ENCODE data around the gene NHLRC3.
"Not testable (repeated sequence)": the region's sequence is repeated elsewhere in the genome, so short reads cannot be mapped to it uniquely, and the experiment has no call there.

The NHLRC3 gene, protein sequence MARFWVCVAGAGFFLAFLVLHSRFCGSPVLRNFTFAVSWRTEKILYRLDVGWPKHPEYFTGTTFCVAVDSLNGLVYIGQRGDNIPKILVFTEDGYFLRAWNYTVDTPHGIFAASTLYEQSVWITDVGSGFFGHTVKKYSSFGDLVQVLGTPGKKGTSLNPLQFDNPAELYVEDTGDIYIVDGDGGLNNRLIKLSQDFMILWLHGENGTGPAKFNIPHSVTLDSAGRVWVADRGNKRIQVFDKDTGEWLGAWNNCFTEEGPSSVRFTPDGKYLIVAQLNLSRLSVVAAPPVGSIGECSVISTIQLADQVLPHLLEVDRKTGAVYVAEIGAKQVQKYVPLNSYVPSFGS

DNA sequence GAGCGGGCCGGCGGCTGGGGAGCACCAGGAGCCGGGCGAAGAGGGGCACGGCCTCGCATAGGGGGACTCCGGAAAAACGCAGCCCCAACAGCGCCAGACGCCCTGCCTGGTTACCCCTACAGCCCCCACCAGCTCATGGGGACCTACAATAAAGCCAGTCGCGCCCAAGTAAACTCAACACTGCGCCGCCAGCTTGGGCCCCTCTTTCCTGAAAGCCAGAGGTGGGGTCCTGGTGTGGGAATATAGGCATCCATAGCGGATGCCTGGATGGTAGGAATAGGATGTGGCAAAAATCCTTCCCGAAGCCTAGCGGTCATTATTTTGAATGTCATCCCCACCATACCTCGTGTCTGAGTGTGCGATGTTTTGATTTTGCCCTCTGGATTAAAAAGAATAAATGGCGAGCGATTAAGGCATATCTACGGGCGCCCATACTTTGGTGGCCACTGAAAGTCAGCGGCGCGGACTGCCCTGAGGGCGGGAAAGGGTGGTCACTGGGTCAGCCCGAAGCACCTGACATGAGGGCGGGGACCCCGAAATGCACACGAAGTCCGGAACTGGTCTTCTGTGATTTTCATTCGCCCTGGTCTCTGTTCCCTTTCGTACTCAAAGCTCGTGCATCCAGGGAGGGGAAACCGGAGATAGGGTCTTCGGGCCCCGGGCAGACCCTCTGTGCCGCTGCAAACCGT lies at the start of gene NHLRC3, which contains the start of gene PROSER1:
Gene NHLRC3 (plus strand): TSS at position 577 of the 689 bp plus-strand sequence. CDS start 184 bp downstream, outside the sequence.
Gene PROSER1 (minus strand): TSS at position 210 of the 689 bp plus-strand sequence. CDS start 847 bp downstream, outside the sequence.
- DNase-seq = peak; percentile 26

DNA sequence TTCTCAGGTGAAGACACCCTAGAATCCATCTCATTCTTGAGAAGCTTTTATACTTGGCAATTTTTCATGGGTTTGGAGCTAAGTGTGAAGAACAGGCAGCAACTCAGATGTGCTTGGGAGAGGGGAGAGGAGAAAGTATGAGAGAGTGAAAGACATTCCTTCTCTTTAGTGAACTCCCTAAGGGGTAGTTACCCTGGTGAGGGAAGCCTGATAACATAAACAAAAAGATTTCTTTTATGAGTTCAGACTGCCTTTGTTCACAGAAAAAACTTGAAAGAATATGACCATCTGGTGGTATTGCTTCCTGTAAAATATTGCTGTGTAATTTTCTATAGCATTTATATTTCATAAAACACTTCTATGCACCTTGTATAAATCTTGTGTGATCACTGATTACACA lies 47.6 kb upstream of the NHLRC3 start, which contains the start of gene STOML3:
Gene STOML3 (minus strand): TSS at position 139 of the 400 bp plus-strand sequence. CDS start 110 bp downstream, at position 29.
- DNase-seq = no peak

DNA sequence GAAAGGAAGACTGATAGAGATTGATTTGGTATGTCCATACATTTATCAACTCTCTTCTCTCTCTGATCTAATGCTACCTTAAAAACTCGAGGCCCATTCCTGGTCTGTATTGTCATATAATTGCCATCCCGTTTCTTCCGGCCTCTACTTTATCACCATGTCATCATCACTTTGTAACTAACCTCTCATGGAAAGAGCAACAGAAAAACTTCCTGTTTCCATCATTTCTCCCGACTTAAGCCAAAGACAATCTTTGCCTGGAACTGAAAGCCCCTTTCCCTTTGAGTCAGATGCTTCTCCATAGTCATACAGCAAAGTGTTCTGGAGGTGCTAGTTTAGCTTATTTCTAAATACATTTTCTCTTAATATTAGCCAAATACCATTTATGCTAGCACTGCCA lies 44.9 kb upstream of the NHLRC3 start:
- no peak for DNase-seq

DNA sequence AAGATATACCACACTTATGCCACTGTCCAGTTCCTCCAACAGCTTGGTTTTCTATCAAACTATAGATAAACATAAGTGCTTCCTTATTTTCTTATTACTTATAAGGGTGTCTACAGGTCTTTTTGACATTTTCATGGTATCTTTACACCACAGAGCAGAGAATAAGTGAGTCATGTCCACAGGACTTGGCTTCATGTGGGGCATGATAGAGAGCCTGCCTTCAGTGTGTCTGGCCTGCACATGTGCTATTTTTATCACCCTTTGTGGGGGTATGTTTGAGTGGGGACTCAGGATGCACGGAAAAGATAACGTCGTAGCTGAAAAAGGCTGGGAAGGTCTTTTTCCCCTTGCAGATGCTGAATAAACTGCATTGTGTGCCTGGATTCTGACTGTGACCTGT lies 39.5 kb upstream of the NHLRC3 start:
- no peak for DNase-seq

DNA sequence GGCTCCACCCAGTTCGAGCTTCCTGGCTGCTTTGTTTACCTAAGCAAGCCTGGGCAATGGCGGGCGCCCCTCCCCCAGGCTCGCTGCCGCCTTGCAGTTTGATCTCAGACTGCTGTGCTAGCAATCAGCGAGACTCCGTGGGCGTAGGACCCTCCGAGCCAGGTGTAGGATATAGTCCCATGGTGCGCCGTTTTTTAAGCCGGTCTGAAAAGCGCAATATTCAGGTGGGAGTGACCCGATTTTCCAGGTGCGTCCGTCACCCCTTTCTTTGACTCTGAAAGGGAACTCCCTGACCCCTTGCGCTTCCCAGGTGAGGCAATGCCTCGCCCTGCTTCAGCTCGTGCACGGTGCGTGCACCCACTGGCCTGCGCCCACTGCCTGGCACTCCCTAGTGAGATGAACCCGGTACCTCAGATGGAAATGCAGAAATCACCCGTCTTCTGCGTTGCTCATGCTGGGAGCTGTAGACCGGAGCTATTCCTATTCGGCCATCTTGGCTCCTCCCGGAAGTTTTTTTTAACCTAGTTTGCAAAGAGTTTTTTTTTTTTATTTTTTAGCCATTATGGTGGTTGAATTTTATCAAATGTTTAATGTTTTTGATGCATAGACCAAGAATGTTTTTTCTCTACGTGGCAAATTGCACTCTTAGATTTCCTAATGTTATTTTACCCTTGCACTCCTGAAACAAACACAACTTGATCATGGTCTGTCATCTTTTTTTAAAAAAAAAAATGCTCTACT lies 31.7 kb upstream of the NHLRC3 start:
- DNase-seq = not testable (repeated sequence)

DNA sequence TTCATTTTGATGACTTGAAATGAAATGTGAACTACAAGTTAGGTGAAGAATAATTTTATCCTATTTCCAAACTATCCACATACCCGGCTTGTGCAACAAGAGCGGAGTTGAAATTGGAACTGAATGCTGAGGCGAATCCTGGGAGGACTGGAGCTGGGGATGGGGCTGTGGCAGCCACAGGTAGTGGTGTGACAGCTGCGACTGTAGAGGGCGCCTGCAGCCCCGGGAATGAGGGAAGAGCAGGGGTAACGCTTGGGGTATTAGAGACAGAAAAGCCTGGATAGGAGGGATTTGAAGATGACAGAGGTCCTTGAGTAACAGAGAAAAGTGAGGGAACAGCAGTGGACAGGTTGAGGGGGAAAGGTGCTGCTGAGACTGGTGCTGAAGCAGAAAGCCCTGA lies 25.6 kb upstream of the NHLRC3 start:
- DNase-seq = no peak

DNA sequence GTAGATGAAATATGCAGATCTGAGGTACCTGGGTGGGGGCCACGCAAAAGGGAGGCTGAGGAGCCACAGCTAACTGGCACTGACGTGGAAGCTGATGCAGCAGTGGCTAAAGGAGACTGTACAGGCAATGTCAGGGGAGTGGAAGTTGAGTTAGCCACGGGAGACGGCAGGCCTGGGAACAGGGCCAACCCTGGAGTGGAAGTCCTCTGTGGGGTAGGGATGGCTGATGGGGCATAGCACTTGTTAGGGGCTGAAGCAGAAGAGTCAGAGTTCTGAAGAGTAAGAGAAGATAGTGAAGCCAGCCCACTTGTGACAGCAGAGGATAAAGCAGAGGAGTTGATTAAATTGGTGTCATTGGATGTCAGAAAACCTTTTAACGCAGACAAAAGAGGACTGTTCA lies 24.8 kb upstream of the NHLRC3 start:
- no peak for DNase-seq

DNA sequence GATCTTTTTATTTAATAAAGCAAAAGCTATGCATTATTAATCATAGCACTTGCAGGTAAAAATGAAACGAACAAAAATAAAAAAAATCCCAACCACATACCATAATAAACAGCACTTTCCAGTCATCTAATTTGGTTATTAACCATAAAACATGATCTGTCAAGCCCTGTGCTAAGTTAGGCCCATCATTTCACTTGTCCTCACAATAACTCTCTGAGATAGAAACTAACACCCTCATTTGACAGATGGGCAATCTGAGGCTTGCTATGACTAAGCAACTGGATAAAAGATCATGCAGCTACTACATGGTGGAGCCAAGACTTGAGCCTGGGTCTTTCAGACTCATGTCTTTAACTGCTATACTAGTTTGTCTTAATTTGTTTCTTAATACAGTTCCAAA lies 22.2 kb upstream of the NHLRC3 start:
- DNase-seq = no peak

DNA sequence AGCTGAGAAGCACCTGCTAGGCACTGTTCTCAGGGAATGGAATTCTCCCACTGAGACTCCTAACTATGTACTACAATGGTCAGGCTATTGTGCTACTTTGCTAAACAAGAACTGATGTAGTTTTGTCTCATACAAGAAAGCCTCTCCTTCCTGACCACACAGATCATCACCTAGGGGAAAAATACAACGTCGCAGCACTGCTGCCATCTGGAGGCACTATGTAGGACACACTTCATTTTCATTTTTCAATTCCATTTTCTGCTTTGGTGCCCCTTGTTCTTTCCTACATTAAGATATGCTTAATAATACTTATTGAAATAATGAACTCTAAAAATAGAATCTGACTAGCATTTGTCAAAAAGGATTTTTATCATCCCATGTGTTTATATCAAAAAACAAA lies 21.5 kb upstream of the NHLRC3 start:
- no peak for DNase-seq

DNA sequence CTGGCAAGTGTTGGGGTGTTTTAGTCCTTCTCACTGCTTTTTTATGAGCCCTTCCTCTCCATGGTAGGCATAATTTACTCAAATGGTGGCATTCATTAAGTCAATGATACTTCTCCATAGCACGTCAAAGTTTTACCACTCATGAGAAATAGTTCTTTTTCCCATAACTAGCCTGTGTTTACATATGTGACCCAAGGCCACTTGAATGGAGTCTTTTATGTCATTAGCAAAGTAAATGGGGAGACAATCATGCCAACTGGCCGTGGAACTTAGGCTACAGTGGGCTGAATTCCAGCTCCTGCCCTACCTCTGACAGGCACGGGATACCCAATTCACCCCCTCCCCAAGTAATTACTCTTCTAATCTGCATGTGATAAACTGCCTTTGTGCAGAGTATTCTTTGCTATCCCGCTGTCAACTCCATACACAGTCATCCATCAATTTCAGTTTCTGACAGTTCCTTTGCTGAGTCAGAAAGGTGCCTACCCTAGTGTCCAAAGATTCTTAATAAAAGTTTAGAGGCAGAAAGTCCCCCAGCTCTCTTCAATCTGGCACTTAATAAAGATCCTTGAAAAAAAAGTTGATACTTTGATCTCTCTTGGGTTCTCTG lies 17.3 kb upstream of the NHLRC3 start:
- DNase-seq = no peak

DNA sequence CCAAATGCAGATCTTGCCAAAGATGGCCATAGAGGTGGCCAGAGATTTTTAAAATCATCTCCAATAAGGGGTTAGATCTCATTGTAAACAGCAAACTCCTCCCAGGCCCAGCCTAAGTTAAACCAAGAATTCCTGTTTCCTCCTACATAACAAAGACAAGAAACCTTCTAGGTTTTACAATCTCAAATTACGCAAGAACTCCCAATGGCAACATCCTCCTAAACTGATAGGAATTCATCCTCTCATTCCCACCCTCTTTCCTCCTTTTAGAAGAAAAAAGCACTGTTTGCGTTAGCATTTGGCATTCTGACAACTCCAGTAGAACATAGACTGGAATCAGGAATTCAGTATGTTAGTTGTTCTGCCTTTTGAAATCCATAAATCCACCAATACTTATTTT lies 14.9 kb upstream of the NHLRC3 start:
- no peak for DNase-seq

DNA sequence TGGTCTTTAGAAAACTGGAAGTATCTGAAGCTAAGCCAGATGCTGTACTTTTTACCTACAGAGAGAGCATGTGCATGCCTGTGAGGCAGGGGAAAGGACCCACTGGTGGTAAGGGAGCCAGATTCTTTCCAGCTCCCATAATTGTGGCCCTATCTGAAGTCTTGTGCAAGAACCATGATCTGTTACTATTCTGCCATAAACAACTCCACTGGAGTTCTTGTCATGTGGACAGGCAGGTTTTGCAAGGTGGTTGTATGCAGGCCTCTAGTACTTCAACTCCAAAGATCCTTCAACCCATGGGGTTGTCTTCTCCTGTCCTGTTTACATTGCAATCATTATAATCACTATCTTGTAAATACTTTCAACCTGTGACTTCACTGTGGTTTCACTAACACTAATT lies 14.5 kb upstream of the NHLRC3 start:
- DNase-seq = no peak

DNA sequence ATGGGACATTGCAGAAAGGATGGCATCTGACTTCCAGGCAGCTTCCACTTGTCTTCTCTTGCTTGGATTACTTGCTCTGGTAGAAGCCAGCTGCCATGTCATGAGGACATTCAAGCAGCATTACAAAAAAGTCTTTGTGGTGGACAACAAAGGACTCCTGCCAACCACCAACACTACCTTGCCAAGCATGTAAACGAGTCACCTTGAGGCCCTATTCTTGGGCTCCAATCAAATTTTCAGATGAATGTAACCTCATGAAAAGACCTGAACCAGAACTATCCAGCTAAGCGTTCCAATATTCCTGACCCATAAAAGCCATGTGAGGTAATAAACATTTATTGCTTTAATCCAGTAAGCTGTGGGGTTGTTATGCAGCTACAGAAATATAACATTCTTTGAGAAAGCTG lies 12.8 kb upstream of the NHLRC3 start:
- no peak for DNase-seq

DNA sequence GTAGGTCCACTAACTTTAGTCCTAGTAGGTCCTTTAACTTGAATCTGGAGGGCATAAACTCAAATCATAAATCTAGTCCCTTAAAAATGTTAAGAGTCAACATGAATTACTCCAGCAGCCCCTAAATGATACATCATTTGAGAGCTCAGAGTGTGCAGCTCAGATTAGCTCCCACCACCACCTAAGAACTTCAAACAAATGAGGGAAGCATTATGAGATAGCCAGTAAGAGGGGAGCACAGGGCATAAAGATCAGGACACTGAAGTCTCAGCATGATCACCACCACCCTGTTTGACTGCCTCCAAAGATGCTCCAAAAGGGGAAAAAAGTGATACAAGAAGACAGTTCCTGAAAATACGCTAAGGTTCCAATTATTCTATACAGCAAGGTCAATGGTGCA lies 6.1 kb upstream of the NHLRC3 start:
- no peak for DNase-seq

DNA sequence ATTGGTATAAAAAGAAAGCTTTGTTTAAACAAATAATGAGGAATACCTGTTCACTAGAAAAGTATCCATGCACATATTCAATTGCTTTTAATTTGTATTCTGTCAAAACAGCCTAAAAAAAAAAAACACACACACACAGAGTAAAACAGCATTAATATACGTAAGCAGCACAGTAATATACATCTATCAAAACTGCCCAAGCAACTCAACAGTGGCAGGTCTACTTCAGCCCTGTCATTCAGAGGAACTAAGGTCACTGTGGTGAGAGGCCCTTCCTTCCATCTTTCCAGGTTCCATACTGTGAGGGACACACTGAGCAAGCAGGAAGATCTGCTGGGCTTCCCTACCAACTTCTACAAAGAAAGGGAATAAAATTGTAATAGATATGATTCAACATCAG lies 4.2 kb upstream of the NHLRC3 start:
- no peak for DNase-seq

DNA sequence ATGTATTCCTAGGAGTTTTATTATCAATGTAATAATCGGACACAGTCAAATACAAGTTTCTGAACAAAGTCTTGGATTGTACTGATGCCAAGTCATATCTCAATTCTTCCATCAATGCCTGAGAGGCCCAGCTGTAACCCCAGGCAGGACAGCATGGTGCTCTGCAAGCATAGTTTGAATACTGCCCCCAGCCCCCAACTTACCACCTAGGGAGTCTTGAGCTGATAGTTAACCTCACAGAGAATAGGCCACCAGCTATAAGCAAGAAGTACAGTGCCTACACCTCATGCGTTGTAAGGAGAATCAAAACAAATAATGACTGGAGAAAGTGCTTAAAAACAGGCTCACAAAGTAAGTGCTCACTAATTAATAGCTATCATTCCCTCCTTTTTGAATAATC lies 3.1 kb upstream of the NHLRC3 start:
- DNase-seq = no peak

DNA sequence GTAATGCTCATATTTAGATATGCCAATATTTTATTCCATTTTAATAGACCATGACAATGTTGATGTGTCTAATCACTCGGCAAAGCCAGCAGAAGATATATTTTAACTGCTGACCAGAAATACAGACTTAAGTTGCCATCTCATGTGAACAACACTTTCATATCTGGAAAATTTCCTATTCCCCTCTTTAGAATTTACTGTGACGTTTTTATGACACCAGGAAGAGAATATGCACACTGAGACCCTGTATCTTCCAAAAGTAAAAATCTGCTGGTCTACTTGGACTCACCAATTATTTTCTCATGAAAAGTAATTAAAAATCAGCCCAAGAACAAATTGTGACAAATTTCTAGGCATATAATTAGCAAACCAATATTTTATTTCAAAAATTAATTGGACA lies 2.5 kb upstream of the NHLRC3 start:
- DNase-seq = no peak

DNA sequence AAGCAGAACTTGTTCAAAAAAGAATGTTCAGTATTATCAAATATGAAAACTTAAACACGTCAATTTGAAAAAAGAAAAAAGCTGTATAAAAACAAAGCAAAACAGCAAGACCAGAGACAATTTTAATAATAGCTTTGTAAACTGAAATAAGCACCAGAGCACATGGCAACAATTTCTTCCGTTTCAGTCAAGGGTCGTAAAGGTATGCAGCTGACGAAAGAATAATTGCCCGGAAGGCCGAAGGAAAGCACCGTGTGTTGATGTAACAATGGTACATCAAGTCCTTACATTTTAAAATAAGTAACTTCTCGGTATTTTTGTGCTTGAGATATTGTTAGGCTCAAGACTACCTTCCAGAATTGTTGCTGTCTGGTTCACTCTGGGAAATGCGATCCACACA lies 2.0 kb upstream of the NHLRC3 start:
- DNase-seq = no peak

DNA sequence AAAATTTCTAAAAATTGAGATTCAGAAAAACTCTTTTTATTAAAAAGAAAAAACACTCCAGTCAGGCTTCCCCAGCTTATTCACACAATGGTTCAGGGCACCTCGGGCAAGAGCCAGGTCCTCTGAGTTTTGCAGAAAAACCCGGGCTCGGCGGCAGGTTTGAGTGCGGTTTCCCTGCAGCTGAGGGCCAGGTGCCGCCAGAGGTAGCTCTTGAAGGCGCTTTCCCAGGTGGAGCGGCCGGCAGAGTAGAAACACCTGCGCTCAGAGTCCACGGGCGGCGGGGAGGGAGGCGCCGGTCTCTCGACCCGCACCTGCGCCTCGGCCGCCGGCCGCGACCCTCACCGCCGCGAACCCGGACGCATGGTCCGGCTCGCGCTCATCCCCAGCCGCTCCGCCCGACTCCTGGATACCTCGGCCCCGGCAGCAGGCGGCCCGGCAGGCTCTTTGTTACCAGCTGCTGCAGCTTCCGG lies 811 bp upstream of the NHLRC3 start:
- DNase-seq = no peak

DNA sequence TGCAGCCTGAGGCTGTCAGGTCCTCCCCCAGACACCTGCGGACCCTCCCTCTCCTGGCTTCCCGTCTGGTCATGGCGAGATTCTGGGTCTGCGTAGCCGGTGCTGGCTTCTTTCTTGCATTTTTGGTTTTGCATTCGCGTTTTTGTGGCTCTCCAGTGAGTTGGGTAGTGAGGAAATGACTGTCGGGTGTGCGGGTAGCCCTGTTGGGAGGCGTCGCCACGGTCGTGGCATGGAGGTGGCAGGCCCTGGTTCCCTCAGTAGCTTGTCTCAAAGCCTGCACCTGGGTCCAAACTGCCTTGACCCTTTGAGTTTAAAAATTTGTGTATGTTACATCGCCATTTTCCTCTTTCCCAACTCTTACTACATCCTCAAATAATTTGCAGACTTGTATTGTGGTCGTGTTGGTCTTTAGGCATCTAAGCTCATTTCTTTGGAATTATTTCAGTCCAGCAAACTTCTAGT lies 344 bp downstream of the NHLRC3 start:
- DNase-seq = no peak

DNA sequence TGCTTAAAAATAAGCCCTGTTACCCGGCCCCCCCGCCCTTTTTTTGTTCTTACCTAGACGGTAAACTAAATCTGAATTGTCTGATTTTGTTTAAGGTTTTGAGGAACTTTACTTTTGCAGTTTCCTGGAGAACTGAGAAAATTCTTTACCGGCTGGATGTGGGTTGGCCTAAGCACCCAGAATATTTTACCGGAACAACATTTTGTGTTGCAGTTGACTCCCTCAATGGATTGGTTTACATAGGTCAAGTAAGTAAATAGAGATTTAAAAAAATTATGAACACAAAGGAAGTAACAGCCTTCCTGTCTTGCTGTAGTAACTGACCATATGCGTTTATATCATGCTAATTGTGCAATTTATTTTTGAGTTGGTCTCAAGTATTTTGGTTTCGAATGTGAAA lies 785 bp downstream of the NHLRC3 start:
- no peak for DNase-seq

DNA sequence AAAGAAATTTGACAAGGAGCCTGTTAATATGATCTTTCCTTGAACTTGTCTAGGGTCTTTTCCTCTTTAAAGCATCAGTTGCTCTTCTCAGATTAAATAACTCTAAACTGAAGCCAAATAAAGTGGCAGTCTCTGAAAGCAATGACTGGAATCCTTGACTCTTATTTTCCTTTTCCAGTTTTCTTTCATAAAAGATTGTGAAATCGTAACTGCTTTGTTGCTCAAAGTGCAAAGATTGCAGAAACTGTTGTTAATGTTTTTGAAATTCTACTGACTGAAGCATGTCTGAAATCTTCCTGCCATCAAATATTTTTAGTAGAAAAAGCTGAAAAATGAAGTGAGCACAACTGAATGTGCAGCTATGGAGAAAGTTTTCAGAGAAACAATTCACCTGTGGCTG lies 1.9 kb downstream of the NHLRC3 start:
- DNase-seq = no peak

DNA sequence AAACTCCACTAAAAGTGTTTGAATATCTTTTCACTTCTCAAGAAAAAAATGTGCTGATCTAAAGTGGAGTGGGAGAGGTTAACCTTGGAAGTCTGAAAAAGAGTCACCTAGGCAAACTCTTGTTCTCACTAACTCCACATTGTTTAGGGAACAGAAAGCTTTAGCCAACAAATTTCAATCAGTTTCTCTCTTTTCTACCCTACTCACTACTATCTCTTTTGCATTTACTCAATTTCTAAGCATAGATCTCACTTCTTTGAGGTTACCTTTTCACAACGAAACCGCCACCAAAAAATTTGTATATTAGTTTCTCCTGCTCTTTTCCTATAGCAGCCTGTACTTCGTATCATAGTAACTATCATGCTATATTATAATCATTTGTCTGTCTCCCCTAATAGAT lies 6.3 kb downstream of the NHLRC3 start:
- no peak for DNase-seq

All from NCI-H524 treated with DMSO at 0.1 percent for 48 hours (cell line).